WTC11 (cell line): Measurements from ENCODE around the gene TCF12. TPM values are rescaled to one million over a fixed set of nuclear protein-coding genes. Genes with fewer than 3 reads are reported as not detected.
A peak's percentile ranks its signal among the peaks of the same experiment; 100 is the strongest.

Source experiments
- ATAC-seq: fragments of 200-7000 bp; cut with Tn5 transposase; 2 replicates; pipeline ENCODE4 v1.10.0; 2021; ENCODE audit warnings: mild to moderate bottlenecking, moderate library complexity
- CTCF ChIA-PET: fragments of 300-600 bp; sonication (Branson Sonifier 250); formaldehyde crosslinking; loops from one replicate; lab custom pipeline; 2021; ENCODE audit warnings: antibody characterized with exemption; lab: Charles Lee
- POLR2A ChIA-PET: fragments of 350-600 bp; sonication (Branson Sonifier 250); formaldehyde crosslinking; loops from one replicate; lab custom pipeline; 2021; ENCODE audit warnings: antibody characterized with exemption; lab: Charles Lee
- DNase-seq: peaks from one replicate; pipeline ENCODE4 v3.0.0; 2021; ENCODE audit warnings: low spot score
- H3K27ac Mint-ChIP-seq: 2 replicates; pipeline ENCODE4 v1.8.0; 2021; ENCODE audit warnings: mixed read lengths
- H3K27me3 Mint-ChIP-seq: 2 replicates; pipeline ENCODE4 v1.8.0; 2021; ENCODE audit warnings: low read depth, mild to moderate bottlenecking, moderate library complexity, mixed read lengths
- H3K36me3 Mint-ChIP-seq: 2 replicates; pipeline ENCODE4 v1.8.0; 2021; ENCODE audit warnings: mixed read lengths
- H3K4me1 Mint-ChIP-seq: 2 replicates; pipeline ENCODE4 v1.8.0; 2022; ENCODE audit warnings: mixed read lengths
- H3K4me3 Mint-ChIP-seq: 2 replicates; pipeline ENCODE4 v1.8.0; 2021; ENCODE audit warnings: mild to moderate bottlenecking, moderate library complexity, mixed read lengths
- H3K9me3 Mint-ChIP-seq: 2 replicates; pipeline ENCODE4 v1.8.0; 2021; ENCODE audit warnings: mixed read lengths
- ARID4B ChIP-seq: sonication (generic); formaldehyde crosslinking; IDR thresholded peaks from 2 replicates; pipeline ENCODE4 v1.8.0; 2023; ENCODE audit warnings: missing genetic modification reagents, mild to moderate bottlenecking, borderline replicate concordance
- CBFB ChIP-seq: sonication (generic); formaldehyde crosslinking; IDR thresholded peaks from 2 replicates; pipeline ENCODE4 v1.8.1; 2022; ENCODE audit warnings: mild to moderate bottlenecking, low read depth, missing genetic modification reagents
- CREM ChIP-seq: sonication (generic); formaldehyde crosslinking; IDR thresholded peaks from 2 replicates; pipeline ENCODE4 v1.8.1; 2022; ENCODE audit warnings: mild to moderate bottlenecking, missing genetic modification reagents, moderate library complexity
- E2F1 ChIP-seq: sonication (generic); formaldehyde crosslinking; IDR thresholded peaks from 2 replicates; pipeline ENCODE4 v1.8.0; 2022; ENCODE audit warnings: mild to moderate bottlenecking, missing genetic modification reagents
- PRRX2 ChIP-seq: fragments of 250-450 bp; sonication (Bioruptor Pico); IDR thresholded peaks from 2 replicates; pipeline ENCODE4 v1.8.0; 2021; ENCODE audit warnings: mild to moderate bottlenecking
- SP1 ChIP-seq: sonication (generic); formaldehyde crosslinking; conservative IDR thresholded peaks from 2 replicates; pipeline ENCODE4 v1.8.1; 2022; ENCODE audit warnings: missing genetic modification reagents
- TCF7 ChIP-seq: sonication (generic); formaldehyde crosslinking; IDR thresholded peaks from 2 replicates; pipeline ENCODE4 v1.8.0; 2022; ENCODE audit warnings: mild to moderate bottlenecking, low read depth, missing genetic modification reagents, moderate library complexity
- TEAD4 ChIP-seq: sonication (generic); formaldehyde crosslinking; IDR thresholded peaks from 2 replicates; pipeline ENCODE4 v1.8.0; 2022; ENCODE audit warnings: mild to moderate bottlenecking, missing genetic modification reagents
- ZNF232 ChIP-seq: sonication (generic); formaldehyde crosslinking; IDR thresholded peaks from 2 replicates; pipeline ENCODE4 v1.8.0; 2022; ENCODE audit warnings: mild to moderate bottlenecking, missing genetic modification reagents
- ZNF396 ChIP-seq: fragments of 250-450 bp; sonication (Bioruptor Pico); IDR thresholded peaks from 2 replicates; pipeline ENCODE4 v1.8.0; 2021; ENCODE audit warnings: mild to moderate bottlenecking, moderate library complexity, borderline replicate concordance
- total RNA-seq: library from RNA; stranded (reverse); gene quantifications from 3 replicates; pipeline ENCODE4 v1.2.3, GENCODE V29; 2021
- TF ChIP-seq, protein P1 (sequence below): sonication (generic); formaldehyde crosslinking; IDR thresholded peaks from 2 replicates; pipeline ENCODE4 v1.8.1; 2022; ENCODE audit warnings: missing genetic modification reagents, borderline replicate concordance
- TF ChIP-seq, protein P2 (sequence below): sonication (generic); formaldehyde crosslinking; IDR thresholded peaks from 2 replicates; pipeline ENCODE4 v1.8.1; 2022; ENCODE audit warnings: mild to moderate bottlenecking, missing genetic modification reagents, moderate library complexity, borderline replicate concordance
- TF ChIP-seq, protein P3 (sequence below): sonication (generic); formaldehyde crosslinking; IDR thresholded peaks from 2 replicates; pipeline ENCODE4 v1.8.1; 2023; ENCODE audit warnings: mild to moderate bottlenecking, missing genetic modification reagents, moderate library complexity
- TF ChIP-seq, protein P4 (sequence below): fragments of 250-450 bp; sonication (Bioruptor Pico); IDR thresholded peaks from 2 replicates; pipeline ENCODE4 v1.9.0; 2021; ENCODE audit warnings: mild to moderate bottlenecking, borderline replicate concordance

The TCF12 gene
- total RNA-seq, 1 experiment from 2014 or later: 73.2 TPM

DNA sequence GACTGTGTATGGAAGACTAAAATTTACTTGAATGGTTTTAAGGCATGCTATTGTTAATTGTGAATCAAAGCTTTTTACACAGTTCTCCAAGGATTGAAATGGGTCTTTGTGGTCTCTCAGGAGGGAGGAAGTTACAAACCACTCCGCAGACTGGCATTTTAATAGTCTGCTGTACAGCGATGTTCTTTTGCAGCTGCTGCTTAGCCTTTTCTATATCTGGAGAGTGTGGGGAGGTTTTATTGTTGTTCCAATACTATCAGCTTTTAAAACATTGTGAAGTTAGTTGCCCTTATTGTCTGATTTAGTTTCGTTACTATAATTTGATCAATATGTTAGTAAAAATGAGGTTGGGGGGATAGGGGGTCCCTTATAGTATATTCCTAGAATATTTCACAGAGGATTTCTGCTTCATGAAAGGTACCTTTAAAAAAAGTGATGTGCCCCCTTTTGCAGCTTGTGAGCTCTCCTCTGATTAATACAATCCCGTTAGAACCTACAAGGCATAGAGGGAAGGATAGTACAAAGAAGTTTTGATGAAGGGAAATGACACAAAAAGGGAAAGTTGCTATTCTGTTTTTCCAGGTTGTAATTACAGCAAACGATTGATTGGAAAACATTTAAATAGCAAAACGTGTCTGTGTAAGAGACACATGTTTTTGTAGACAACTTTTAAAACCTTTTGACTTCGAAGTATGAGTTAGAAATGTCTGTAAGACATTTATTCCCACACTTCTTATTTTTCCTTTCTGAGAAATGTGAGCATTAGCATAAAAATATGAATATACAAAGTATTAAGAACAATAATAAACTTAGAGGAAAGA lies 299.5 kb downstream of the TCF12 start:
- no peak for DNase-seq
- Mint-ChIP-seq H3K9me3 (no peaks in the 10 kb centered on the region), H3K4me3 (no peak overlapping the region), H3K36me3 (no peaks in the 10 kb centered on the region), H3K4me1 (peaks cover 85% of the 10 kb centered on the region), H3K27me3 (no peaks in the 10 kb centered on the region)
- no peak for ATAC-seq
- ChIA-PET POLR2A (no interaction called here), CTCF (interaction anchor here (1.0 to 2.3 kb wide), 2 partner anchors 19 to 88 kb away, joined by 4 to 10 read pairs; no protein-coding TSS in a partner anchor)
- TF ChIP-seq, protein P1, sequence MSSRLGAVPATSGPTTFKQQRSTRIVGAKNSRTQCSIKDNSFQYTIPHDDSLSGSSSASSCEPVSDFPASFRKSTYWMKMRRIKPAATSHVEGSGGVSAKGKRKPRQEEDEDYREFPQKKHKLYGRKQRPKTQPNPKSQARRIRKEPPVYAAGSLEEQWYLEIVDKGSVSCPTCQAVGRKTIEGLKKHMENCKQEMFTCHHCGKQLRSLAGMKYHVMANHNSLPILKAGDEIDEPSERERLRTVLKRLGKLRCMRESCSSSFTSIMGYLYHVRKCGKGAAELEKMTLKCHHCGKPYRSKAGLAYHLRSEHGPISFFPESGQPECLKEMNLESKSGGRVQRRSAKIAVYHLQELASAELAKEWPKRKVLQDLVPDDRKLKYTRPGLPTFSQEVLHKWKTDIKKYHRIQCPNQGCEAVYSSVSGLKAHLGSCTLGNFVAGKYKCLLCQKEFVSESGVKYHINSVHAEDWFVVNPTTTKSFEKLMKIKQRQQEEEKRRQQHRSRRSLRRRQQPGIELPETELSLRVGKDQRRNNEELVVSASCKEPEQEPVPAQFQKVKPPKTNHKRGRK (CRISPR knock-in tag): no peak
- TF ChIP-seq, protein P2, sequence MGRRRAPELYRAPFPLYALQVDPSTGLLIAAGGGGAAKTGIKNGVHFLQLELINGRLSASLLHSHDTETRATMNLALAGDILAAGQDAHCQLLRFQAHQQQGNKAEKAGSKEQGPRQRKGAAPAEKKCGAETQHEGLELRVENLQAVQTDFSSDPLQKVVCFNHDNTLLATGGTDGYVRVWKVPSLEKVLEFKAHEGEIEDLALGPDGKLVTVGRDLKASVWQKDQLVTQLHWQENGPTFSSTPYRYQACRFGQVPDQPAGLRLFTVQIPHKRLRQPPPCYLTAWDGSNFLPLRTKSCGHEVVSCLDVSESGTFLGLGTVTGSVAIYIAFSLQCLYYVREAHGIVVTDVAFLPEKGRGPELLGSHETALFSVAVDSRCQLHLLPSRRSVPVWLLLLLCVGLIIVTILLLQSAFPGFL (CRISPR knock-in tag): no peak
- TF ChIP-seq CBFB (no peak), E2F1 (no peak), CREM (no peak), PRRX2 (CRISPR knock-in tag) (no peak)
- TF ChIP-seq, protein P3, sequence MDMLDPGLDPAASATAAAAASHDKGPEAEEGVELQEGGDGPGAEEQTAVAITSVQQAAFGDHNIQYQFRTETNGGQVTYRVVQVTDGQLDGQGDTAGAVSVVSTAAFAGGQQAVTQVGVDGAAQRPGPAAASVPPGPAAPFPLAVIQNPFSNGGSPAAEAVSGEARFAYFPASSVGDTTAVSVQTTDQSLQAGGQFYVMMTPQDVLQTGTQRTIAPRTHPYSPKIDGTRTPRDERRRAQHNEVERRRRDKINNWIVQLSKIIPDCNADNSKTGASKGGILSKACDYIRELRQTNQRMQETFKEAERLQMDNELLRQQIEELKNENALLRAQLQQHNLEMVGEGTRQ: no peak
- TF ChIP-seq, all 79 proteins: peak for 0
- H3K27ac Mint-ChIP-seq: peak overlapping the region; percentile 17

- ChIA-PET POLR2A (no interaction called here), CTCF (interaction anchor here (1.0 to 2.3 kb wide), 2 partner anchors 20 to 87 kb away, joined by 4 to 10 read pairs; no protein-coding TSS in a partner anchor)
- DNase-seq (no peak), ATAC-seq (peak; percentile 94)
- no peaks in the 10 kb centered on the region for H3K36me3 Mint-ChIP-seq
- H3K9me3 Mint-ChIP-seq: no peaks in the 10 kb centered on the region
- H3K27me3 Mint-ChIP-seq: no peaks in the 10 kb centered on the region
- H3K27ac Mint-ChIP-seq: peak overlapping the region; percentile 87
- peaks cover 83% of the 10 kb centered on the region for H3K4me1 Mint-ChIP-seq
- peak overlapping the region; percentile 69 for H3K4me3 Mint-ChIP-seq
- TF ChIP-seq, protein P4, sequence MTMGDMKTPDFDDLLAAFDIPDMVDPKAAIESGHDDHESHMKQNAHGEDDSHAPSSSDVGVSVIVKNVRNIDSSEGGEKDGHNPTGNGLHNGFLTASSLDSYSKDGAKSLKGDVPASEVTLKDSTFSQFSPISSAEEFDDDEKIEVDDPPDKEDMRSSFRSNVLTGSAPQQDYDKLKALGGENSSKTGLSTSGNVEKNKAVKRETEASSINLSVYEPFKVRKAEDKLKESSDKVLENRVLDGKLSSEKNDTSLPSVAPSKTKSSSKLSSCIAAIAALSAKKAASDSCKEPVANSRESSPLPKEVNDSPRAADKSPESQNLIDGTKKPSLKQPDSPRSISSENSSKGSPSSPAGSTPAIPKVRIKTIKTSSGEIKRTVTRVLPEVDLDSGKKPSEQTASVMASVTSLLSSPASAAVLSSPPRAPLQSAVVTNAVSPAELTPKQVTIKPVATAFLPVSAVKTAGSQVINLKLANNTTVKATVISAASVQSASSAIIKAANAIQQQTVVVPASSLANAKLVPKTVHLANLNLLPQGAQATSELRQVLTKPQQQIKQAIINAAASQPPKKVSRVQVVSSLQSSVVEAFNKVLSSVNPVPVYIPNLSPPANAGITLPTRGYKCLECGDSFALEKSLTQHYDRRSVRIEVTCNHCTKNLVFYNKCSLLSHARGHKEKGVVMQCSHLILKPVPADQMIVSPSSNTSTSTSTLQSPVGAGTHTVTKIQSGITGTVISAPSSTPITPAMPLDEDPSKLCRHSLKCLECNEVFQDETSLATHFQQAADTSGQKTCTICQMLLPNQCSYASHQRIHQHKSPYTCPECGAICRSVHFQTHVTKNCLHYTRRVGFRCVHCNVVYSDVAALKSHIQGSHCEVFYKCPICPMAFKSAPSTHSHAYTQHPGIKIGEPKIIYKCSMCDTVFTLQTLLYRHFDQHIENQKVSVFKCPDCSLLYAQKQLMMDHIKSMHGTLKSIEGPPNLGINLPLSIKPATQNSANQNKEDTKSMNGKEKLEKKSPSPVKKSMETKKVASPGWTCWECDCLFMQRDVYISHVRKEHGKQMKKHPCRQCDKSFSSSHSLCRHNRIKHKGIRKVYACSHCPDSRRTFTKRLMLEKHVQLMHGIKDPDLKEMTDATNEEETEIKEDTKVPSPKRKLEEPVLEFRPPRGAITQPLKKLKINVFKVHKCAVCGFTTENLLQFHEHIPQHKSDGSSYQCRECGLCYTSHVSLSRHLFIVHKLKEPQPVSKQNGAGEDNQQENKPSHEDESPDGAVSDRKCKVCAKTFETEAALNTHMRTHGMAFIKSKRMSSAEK: no peak
- TF ChIP-seq TCF7 (CRISPR knock-in tag): no peak
- TF ChIP-seq, protein P1 (CRISPR knock-in tag): no peak
- TF ChIP-seq ZNF396: no peak
- TF ChIP-seq, protein P3: no peak
- TF ChIP-seq ARID4B: no peak
- TF ChIP-seq ZNF232 (CRISPR knock-in tag): no peak
- no peak for TF ChIP-seq SP1
- TF ChIP-seq PRRX2 (CRISPR knock-in tag): no peak
- TF ChIP-seq TEAD4 (CRISPR knock-in tag): no peak
These were observed 300.6 kb downstream of the TCF12 start for GRCh38 chr15:57218826-57219576.
